SK-N-MC (cell line): ENCODE measurements around the gene DGKZ.

Source experiments
- EZH2 ChIP-seq: fragments of 200-600 bp; sonication (generic); IDR thresholded peaks from one replicate; pipeline ENCODE4 v1.6.1; 2017; ENCODE audit warnings: antibody characterized with exemption
- POLR2AphosphoS5 ChIP-seq: IDR thresholded peaks from 2 replicates; pipeline ENCODE4 v1.6.1; 2012; ENCODE audit warnings: mild to moderate bottlenecking, low read depth, low read length, borderline replicate concordance

DNA sequence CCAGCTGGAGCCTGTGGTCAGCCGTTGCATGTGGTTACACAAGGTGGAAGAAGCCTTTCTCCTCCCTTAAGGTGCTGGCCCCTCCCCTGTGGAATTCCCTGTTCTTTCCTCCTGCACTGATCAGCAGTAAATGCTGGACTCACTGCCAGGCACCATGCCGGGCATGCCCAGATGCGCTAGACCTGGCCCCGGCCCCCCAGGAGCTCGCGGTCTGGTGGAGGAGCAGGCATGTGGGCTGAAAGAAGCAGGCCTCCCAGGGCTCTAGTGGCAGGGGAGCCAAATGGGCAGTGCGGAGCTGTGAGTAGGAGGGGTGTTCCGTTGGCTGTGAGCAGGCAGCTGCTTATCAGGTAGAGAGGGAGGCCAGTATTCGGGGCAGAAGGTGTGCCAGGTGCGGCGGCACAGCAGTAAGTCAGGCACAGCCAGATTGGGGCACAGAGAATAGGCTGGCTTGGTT is 10.2 kb downstream of the DGKZ start:
- TF ChIP-seq POLR2AphosphoS5 (no peak), EZH2 (no peak)
